ENCODE results near the gene SFXN4.

GRCh38 chr10:119210633-119211032 is 45.1 kb upstream of the SFXN4 start:
- TF ChIP-seq, protein P1, sequence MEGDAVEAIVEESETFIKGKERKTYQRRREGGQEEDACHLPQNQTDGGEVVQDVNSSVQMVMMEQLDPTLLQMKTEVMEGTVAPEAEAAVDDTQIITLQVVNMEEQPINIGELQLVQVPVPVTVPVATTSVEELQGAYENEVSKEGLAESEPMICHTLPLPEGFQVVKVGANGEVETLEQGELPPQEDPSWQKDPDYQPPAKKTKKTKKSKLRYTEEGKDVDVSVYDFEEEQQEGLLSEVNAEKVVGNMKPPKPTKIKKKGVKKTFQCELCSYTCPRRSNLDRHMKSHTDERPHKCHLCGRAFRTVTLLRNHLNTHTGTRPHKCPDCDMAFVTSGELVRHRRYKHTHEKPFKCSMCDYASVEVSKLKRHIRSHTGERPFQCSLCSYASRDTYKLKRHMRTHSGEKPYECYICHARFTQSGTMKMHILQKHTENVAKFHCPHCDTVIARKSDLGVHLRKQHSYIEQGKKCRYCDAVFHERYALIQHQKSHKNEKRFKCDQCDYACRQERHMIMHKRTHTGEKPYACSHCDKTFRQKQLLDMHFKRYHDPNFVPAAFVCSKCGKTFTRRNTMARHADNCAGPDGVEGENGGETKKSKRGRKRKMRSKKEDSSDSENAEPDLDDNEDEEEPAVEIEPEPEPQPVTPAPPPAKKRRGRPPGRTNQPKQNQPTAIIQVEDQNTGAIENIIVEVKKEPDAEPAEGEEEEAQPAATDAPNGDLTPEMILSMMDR (conservative IDR thresholded peaks at IDR 0.05; ENCODE audit: low read length): no peak
- TF ChIP-seq EZH2phosphoT487 (IDR thresholded peaks at IDR 0.05; ENCODE audit: borderline replicate concordance, low read depth, low read length): no peak

Data from OCI-LY7 (cell line).